Measurements from ENCODE around the gene HIGD1B.

Gene HIGD1B

DNA sequence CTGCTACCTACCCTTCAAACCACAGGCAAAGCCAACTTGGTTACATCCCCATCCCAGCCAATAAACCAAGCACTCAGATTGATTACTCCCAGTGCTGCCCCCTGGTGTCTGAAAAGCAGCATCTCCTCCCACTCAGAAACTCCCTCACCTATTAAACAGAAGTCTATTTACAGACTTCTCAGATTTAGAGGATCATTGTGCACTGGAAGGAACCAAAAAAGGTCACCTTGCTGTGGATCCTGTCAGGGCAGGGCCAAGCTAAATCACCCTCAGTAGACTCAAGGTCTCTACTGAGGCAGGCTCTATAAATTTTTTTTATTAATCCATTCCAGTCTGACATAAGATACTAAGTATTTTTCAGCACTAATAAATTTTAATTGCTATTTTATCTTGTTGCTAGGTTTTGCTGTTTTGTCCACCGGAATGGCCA lies 17.6 kb downstream of the HIGD1B start:
- DNase-seq (ENCODE audit: low read depth), result peak; percentile 24
- no peak overlapping the region for H3K4me3 ChIP-seq (ENCODE audit: low read length)
- TF ChIP-seq, protein P1, sequence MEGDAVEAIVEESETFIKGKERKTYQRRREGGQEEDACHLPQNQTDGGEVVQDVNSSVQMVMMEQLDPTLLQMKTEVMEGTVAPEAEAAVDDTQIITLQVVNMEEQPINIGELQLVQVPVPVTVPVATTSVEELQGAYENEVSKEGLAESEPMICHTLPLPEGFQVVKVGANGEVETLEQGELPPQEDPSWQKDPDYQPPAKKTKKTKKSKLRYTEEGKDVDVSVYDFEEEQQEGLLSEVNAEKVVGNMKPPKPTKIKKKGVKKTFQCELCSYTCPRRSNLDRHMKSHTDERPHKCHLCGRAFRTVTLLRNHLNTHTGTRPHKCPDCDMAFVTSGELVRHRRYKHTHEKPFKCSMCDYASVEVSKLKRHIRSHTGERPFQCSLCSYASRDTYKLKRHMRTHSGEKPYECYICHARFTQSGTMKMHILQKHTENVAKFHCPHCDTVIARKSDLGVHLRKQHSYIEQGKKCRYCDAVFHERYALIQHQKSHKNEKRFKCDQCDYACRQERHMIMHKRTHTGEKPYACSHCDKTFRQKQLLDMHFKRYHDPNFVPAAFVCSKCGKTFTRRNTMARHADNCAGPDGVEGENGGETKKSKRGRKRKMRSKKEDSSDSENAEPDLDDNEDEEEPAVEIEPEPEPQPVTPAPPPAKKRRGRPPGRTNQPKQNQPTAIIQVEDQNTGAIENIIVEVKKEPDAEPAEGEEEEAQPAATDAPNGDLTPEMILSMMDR (conservative IDR thresholded peaks at IDR 0.05; ENCODE audit: low read depth, low read length), result peak; percentile 87

DNA sequence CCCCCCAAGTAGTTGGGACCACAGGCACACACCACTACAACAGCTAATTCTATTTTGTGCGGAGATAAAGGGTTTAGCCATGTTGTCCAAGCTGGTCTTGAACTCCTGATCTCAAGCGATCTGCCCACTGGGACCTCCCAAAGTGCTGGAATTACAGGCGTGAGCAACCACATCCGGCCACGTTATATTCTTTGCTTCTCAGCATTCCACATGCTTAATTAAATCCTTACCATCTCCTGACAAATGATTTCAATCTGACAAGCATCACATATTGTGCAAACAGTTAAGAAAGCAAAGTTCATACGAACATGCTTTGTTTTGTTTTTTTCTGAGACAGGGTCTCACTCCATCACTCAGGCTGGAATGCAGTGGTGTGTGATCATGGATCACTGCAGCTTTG lies 18.2 kb downstream of the HIGD1B start:
- DNase-seq (ENCODE audit: low read depth), result no peak
- no peak overlapping the region for H3K4me3 ChIP-seq (ENCODE audit: low read length)
- TF ChIP-seq, protein P1 (conservative IDR thresholded peaks at IDR 0.05; ENCODE audit: low read depth, low read length), result no peak

DNA sequence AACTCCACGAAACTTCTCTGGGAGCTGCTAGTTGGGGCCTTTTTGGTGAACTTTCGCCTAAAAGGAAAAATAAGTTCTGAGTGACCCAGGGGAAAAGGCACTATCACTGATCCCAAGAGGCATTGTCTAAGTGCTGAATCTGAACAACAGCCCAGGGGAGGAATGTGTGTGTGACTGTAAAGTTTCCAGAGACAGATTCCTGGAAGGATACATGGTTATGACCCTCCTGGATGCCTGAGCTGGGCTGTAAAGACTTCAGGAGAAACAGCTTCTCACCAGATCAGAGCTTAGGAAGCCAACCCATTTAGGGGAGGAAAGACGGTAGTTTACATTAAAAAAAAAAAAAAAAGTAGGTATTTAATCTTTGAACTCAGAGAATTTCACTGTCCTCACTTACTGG lies 20.2 kb downstream of the HIGD1B start:
- DNase-seq (ENCODE audit: low read depth), result no peak
- no peak overlapping the region for H3K4me3 ChIP-seq (ENCODE audit: low read length)
- TF ChIP-seq, protein P1 (conservative IDR thresholded peaks at IDR 0.05; ENCODE audit: low read depth, low read length), result no peak

DNA sequence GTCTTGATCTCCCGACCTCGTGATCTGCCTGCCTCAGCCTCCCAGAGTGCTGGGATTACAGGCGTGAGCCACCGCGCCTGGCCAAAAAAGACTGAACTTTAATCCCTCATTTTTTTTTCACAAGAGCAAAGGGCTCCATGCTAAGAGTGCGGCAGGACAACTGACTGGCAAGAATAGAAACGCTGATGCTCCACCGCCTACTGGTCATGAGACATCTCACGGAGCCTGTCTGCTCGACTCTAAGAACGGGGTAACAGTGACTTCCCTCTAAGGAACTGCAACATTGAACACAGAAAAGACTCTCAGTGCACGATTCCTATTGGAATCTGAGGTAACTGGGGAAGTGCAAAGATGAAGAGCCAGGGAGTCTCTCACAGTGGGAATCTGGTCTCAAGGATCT lies 23.9 kb downstream of the HIGD1B start:
- H3K4me3 ChIP-seq (ENCODE audit: low read length), result no peak overlapping the region
- no peak for DNase-seq (ENCODE audit: low read depth)
- TF ChIP-seq, protein P1 (conservative IDR thresholded peaks at IDR 0.05; ENCODE audit: low read depth, low read length), result no peak

DNA sequence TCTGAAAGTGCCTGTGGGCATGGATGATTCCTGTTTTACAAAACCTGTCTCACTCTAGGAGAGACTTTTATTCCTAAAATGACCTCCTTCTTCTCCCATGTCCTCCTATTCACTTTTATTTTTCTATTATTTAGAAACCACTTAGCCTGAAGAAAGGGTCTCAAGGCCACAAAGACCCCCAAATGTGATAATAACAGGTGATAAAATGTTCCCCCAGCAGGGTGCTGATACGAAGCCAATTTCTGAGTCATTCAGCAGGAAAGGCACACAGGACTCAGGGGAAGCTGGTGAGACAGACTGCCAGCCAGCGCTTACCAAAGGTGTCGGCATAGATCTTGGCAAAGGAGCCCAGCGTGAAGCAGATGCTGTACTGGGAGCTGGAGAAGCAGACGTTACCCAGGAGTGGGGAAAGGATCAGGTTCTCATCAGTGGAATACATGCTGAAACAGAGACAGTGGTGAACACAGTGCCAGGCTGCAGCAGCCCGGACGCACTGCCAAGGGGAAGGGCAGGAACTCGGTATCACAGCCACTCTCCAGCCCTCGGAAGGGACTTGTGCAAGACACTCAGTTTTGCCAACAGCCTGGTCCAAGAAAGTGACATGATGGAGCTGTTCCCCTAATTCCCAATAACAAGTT lies 24.6 kb downstream of the HIGD1B start:
- H3K4me3 ChIP-seq (ENCODE audit: low read length), result no peak overlapping the region
- DNase-seq (ENCODE audit: low read depth), result no peak
- TF ChIP-seq, protein P1 (conservative IDR thresholded peaks at IDR 0.05; ENCODE audit: low read depth, low read length), result no peak

DNA sequence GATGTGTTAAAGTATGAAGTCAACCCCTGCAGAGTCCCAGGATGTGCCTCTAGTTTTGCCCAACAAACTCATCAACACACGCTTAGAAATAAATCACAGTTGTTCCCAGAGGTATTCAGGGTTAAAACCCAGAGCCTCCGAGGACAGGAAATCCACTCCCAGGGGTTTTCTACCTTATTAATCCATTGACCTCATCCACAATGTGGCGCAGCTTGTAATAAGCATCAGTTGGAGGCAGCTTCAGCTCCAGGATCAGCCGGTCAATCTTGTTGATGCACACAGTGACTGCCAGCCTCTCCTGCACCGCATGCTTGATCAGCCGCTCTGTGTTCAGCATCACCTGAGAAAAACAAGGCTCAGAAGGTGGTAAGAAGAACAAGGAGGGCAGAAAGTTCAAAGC lies 28.1 kb downstream of the HIGD1B start:
- TF ChIP-seq, protein P1 (conservative IDR thresholded peaks at IDR 0.05; ENCODE audit: low read depth, low read length), result no peak
- H3K4me3 ChIP-seq (ENCODE audit: low read length), result no peak overlapping the region
- no peak for DNase-seq (ENCODE audit: low read depth)

DNA sequence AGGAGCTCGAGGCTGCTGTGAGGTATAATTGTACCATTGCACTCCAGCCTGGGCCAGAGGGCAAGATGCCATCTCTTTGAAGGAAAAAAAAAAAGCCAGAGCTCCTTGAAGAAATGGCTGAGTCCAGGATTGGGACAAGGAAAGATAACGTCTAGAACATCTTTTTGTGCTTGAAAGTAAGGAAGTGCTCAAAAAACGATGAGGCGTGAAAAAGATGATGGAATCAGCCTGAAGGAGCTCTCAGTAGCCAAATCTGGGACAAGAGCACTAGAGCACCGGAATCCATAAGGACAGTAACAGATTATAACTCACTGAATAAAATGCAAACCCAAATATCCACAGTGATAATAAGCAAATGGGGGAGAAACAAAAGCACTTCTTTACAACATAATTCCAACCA lies 29.4 kb downstream of the HIGD1B start:
- DNase-seq (ENCODE audit: low read depth), result no peak
- no peak overlapping the region for H3K4me3 ChIP-seq (ENCODE audit: low read length)
- TF ChIP-seq, protein P1 (conservative IDR thresholded peaks at IDR 0.05; ENCODE audit: low read depth, low read length), result no peak
